Measurements from ENCODE around the gene FBXO21.

Gene FBXO21

DNA sequence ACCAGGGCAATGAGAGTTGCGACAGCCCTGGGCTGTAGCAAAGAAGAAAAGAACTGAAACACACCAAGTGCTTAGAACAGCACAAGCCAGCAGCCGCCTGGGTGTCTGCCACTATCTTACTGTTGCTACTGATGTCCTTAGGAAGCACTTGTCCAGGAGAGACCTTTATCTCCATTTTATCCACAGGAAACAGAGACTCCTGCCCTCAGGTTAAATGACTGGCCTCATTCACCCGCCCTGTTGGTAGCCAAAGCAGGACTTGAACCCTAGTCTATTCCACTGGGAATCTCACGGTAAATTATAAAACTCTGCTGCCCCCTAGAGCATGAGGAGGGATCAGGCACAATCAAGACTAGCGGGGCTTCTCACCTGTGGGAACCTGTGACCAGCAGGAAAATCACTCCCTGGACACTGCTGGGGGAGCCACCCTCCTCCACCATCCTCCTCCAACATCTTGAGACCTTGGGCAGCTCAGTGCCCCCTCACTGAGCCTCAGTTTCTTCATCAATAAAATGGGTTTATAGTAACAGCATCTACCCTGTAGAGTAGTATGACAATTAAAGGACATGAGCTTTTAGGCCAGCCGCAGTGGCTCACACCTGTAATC lies 70.6 kb downstream of the FBXO21 start:
- TF ChIP-seq, protein P1, sequence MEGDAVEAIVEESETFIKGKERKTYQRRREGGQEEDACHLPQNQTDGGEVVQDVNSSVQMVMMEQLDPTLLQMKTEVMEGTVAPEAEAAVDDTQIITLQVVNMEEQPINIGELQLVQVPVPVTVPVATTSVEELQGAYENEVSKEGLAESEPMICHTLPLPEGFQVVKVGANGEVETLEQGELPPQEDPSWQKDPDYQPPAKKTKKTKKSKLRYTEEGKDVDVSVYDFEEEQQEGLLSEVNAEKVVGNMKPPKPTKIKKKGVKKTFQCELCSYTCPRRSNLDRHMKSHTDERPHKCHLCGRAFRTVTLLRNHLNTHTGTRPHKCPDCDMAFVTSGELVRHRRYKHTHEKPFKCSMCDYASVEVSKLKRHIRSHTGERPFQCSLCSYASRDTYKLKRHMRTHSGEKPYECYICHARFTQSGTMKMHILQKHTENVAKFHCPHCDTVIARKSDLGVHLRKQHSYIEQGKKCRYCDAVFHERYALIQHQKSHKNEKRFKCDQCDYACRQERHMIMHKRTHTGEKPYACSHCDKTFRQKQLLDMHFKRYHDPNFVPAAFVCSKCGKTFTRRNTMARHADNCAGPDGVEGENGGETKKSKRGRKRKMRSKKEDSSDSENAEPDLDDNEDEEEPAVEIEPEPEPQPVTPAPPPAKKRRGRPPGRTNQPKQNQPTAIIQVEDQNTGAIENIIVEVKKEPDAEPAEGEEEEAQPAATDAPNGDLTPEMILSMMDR (conservative IDR thresholded peaks at IDR 0.05; ENCODE audit: low read length) = peak; percentile 97
- no peak for TF ChIP-seq EZH2phosphoT487 (IDR thresholded peaks at IDR 0.05; ENCODE audit: borderline replicate concordance)
- Histone ChIP-seq H3K4me1 (ENCODE audit: insufficient read depth, low read length, poor library complexity, severe bottlenecking) (peaks cover 23% of the 10 kb centered on the region), H3K4me2 (ENCODE audit: low read depth, low read length, poor library complexity, severe bottlenecking) (no peak overlapping the region), H3K4me3 (ENCODE audit: low read length, poor library complexity, severe bottlenecking) (no peak overlapping the region), H3K79me2 (ENCODE audit: insufficient read depth, low read length) (no peaks in the 10 kb centered on the region), H3K27me3 (ENCODE audit: insufficient read depth, low read length, poor library complexity, severe bottlenecking) (no peaks in the 10 kb centered on the region), H3K9me3 (ENCODE audit: insufficient read depth, low read depth, low read length) (no peaks in the 10 kb centered on the region), H3F3A (ENCODE audit: low read depth) (no peaks in the 10 kb centered on the region), H4K20me1 (ENCODE audit: insufficient read depth, low read length, poor library complexity, severe bottlenecking) (no peaks in the 10 kb centered on the region), H3K9ac (ENCODE audit: low read depth, low read length, poor library complexity, severe bottlenecking) (peak overlapping the region; percentile 52), H2AFZ (ENCODE audit: low read length) (peak overlapping the region; percentile 59), H3K36me3 (ENCODE audit: insufficient read depth, low read length) (no peaks in the 10 kb centered on the region), H3K9me2 (replicated peaks; ENCODE audit: low read depth, low read length) (no peaks in the 10 kb centered on the region)

DNA sequence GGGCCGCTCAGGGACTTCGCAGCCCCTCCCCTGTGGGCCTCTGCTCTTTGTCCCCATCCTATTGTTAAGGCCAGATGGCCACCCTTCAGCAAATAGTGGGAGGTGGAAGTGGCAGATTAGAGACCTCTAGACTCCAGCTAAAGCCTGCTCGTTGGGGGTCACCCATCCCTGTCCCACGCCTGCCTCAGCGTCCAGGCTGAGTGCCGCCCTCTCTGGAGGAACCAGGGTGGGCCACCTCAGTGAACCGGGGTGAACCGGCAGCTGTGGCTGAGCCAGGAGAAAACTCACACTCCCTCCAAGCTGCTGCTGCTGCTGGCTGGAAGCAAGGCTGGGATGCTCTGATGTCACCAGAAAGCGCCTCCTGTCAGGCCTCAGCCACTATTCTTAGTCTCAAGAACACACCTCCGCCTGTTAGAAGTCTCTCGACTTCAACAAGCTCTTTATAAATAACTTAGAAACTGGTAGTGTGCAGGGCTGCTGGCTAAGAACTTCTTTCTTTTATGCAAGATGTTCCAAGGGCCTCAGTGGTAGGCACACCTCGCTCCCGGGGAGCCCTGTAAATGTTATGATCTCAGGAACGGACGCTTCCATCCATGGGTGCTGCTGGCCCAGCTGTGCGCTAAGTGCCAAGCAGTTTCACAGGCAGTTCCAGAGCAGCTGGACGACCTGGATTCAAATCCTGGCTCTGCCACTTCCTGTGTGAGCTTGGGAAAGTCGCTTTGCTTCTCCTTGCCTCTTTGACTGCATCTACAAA lies 71.3 kb downstream of the FBXO21 start:
- Histone ChIP-seq H3F3A (ENCODE audit: low read depth) (no peaks in the 10 kb centered on the region), H3K4me1 (ENCODE audit: insufficient read depth, low read length, poor library complexity, severe bottlenecking) (peaks cover 16% of the 10 kb centered on the region), H3K4me3 (ENCODE audit: low read length, poor library complexity, severe bottlenecking) (no peak overlapping the region), H2AFZ (ENCODE audit: low read length) (peak overlapping the region; percentile 59), H3K4me2 (ENCODE audit: low read depth, low read length, poor library complexity, severe bottlenecking) (no peak overlapping the region), H3K9me3 (ENCODE audit: insufficient read depth, low read depth, low read length) (no peaks in the 10 kb centered on the region), H3K36me3 (ENCODE audit: insufficient read depth, low read length) (no peaks in the 10 kb centered on the region), H4K20me1 (ENCODE audit: insufficient read depth, low read length, poor library complexity, severe bottlenecking) (no peaks in the 10 kb centered on the region), H3K79me2 (ENCODE audit: insufficient read depth, low read length) (no peaks in the 10 kb centered on the region), H3K9ac (ENCODE audit: low read depth, low read length, poor library complexity, severe bottlenecking) (peak overlapping the region; percentile 52), H3K27me3 (ENCODE audit: insufficient read depth, low read length, poor library complexity, severe bottlenecking) (no peaks in the 10 kb centered on the region), H3K9me2 (replicated peaks; ENCODE audit: low read depth, low read length) (no peaks in the 10 kb centered on the region)
- TF ChIP-seq, protein P1 (conservative IDR thresholded peaks at IDR 0.05; ENCODE audit: low read length) = no peak
- TF ChIP-seq EZH2phosphoT487 (IDR thresholded peaks at IDR 0.05; ENCODE audit: borderline replicate concordance) = no peak

DNA sequence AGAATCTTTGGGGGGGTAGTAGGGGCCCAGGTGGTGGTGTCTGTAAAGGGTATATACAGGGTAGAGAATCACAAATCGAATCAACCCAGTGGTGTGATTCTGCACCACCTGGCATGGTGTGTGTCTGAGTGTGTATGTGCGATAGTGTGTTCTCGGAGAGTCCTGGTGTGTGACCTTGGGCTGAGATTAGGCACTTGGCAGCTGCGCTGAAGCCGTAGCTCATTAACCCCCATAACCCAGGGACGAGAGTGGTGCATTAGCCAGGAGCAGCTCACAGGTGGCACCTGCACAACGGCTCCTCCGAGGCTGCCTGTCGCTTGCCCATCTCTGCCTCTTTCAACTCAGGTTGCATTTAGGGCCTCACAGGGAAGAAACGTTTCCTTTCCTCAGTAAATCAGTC lies 75.5 kb downstream of the FBXO21 start:
- no peak overlapping the region for H2AFZ ChIP-seq (ENCODE audit: low read length)
- H3K9ac ChIP-seq (ENCODE audit: low read depth, low read length, poor library complexity, severe bottlenecking) = no peak overlapping the region
- H3K4me1 ChIP-seq (ENCODE audit: insufficient read depth, low read length, poor library complexity, severe bottlenecking) = peaks cover 27% of the 10 kb centered on the region
- H3K4me3 ChIP-seq (ENCODE audit: low read length, poor library complexity, severe bottlenecking) = no peak overlapping the region
- no peaks in the 10 kb centered on the region for H3K9me2 ChIP-seq (replicated peaks; ENCODE audit: low read depth, low read length)
- H3K36me3 ChIP-seq (ENCODE audit: insufficient read depth, low read length) = no peaks in the 10 kb centered on the region
- H3K79me2 ChIP-seq (ENCODE audit: insufficient read depth, low read length) = no peaks in the 10 kb centered on the region
- no peak for TF ChIP-seq EZH2phosphoT487 (IDR thresholded peaks at IDR 0.05; ENCODE audit: borderline replicate concordance)
- TF ChIP-seq, protein P1 (conservative IDR thresholded peaks at IDR 0.05; ENCODE audit: low read length) = no peak
- H3K27me3 ChIP-seq (ENCODE audit: insufficient read depth, low read length, poor library complexity, severe bottlenecking) = no peaks in the 10 kb centered on the region
- H3F3A ChIP-seq (ENCODE audit: low read depth) = no peaks in the 10 kb centered on the region
- no peaks in the 10 kb centered on the region for H3K9me3 ChIP-seq (ENCODE audit: insufficient read depth, low read depth, low read length)
- no peak overlapping the region for H3K4me2 ChIP-seq (ENCODE audit: low read depth, low read length, poor library complexity, severe bottlenecking)
- H4K20me1 ChIP-seq (ENCODE audit: insufficient read depth, low read length, poor library complexity, severe bottlenecking) = no peaks in the 10 kb centered on the region

Measured in Loucy (cell line).